HepG2 (cell line): ENCODE measurements around the gene ADGRG6. TPM values are rescaled to one million over a fixed set of nuclear protein-coding genes. Genes with fewer than 3 reads are reported as not detected.

ENCODE experiments used
- CERS6 ChIP-seq: sonication (generic); formaldehyde crosslinking; IDR thresholded peaks from 2 replicates; pipeline ENCODE4 v1.5.0; 2020; ENCODE audit warnings: missing genetic modification reagents
- CREB1 ChIP-seq, 2 experiments: fragments of 450-650 bp in 1 of 2; IDR thresholded peaks; 2 replicates each; pipeline ENCODE4 v1.6.1; 2016 to 2017; ENCODE audit warnings: control low read depth in 1 of 2, mild to moderate bottlenecking in 1 of 2, missing compliant biosample characterization in 1 of 2, missing genetic modification characterization in 1 of 2
- FOXK2 ChIP-seq: fragments of 450-650 bp; IDR thresholded peaks from 2 replicates; pipeline ENCODE4 v1.6.1; 2016
- GLI4 ChIP-seq: sonication (generic); formaldehyde crosslinking; IDR thresholded peaks from 2 replicates; pipeline ENCODE4 v1.5.1; 2020; ENCODE audit warnings: missing genetic modification reagents, mild to moderate bottlenecking, moderate library complexity, borderline replicate concordance
- HOMEZ ChIP-seq: IDR thresholded peaks from 2 replicates; pipeline ENCODE4 v1.6.1; 2016; ENCODE audit warnings: low read depth
- KDM6A ChIP-seq: IDR thresholded peaks from 2 replicates; pipeline ENCODE4 v1.6.1; 2016; ENCODE audit warnings: low read depth
- LCORL ChIP-seq, 2 experiments: fragments of 450-650 bp in 1 of 2; sonication (generic) in 1 of 2; formaldehyde crosslinking in 1 of 2; IDR thresholded peaks; 2 replicates each; pipeline versions ENCODE4 v1.5.0 to v1.6.1; 2017 to 2020; ENCODE audit warnings: antibody characterized with exemption in 1 of 2, missing genetic modification reagents in 1 of 2
- MLLT10 ChIP-seq: sonication (generic); formaldehyde crosslinking; IDR thresholded peaks from 2 replicates; pipeline ENCODE4 v1.4.0; 2020; ENCODE audit warnings: missing genetic modification reagents
- PCBP2 ChIP-seq: fragments of 200-400 bp; formaldehyde crosslinking; optimal IDR thresholded peaks from 2 replicates; pipeline ENCODE3; 2018; ENCODE audit warnings: low read length, low read depth; ENCODE audit not compliant: poor library complexity, severe bottlenecking
- SALL1 ChIP-seq: sonication (generic); formaldehyde crosslinking; IDR thresholded peaks from 2 replicates; pipeline ENCODE4 v1.8.0; 2022; ENCODE audit warnings: mild to moderate bottlenecking, missing genetic modification reagents
- TBX2 ChIP-seq: sonication (generic); formaldehyde crosslinking; IDR thresholded peaks from 2 replicates; pipeline ENCODE4 v1.5.0; 2020; ENCODE audit warnings: missing genetic modification reagents, mild to moderate bottlenecking, borderline replicate concordance
- TP53 ChIP-seq: sonication (generic); formaldehyde crosslinking; conservative IDR thresholded peaks from 2 replicates; pipeline ENCODE4 v1.4.0; 2020; ENCODE audit warnings: missing genetic modification reagents
- ZBED4 ChIP-seq: sonication (generic); formaldehyde crosslinking; IDR thresholded peaks from 2 replicates; pipeline ENCODE4 v1.4.0; 2020; ENCODE audit warnings: missing genetic modification reagents, borderline replicate concordance
- ZBTB26 ChIP-seq: IDR thresholded peaks from 2 replicates; pipeline ENCODE4 v1.6.1; 2016; ENCODE audit warnings: missing compliant biosample characterization, missing genetic modification reagents, borderline replicate concordance
- ZFP36 ChIP-seq: fragments of 150-350 bp; IDR thresholded peaks from 2 replicates; pipeline ENCODE4 v1.6.1; 2018; ENCODE audit warnings: borderline replicate concordance, low read length, low read depth; ENCODE audit not compliant: partially characterized antibody
- ZGPAT ChIP-seq: IDR thresholded peaks from 2 replicates; pipeline ENCODE4 v1.6.1; 2016; ENCODE audit warnings: mild to moderate bottlenecking
- ZNF543 ChIP-seq: sonication (generic); formaldehyde crosslinking; IDR thresholded peaks from 2 replicates; pipeline ENCODE4 v1.4.0; 2020; ENCODE audit warnings: mild to moderate bottlenecking, missing genetic modification reagents
- ZNF567 ChIP-seq: sonication (generic); formaldehyde crosslinking; IDR thresholded peaks from 2 replicates; pipeline ENCODE4 v1.8.1; 2023; ENCODE audit warnings: mild to moderate bottlenecking, missing genetic modification reagents, borderline replicate concordance
- ZNF790 ChIP-seq: sonication (generic); formaldehyde crosslinking; IDR thresholded peaks from 2 replicates; pipeline ENCODE4 v1.8.0; 2022; ENCODE audit warnings: missing genetic modification reagents, mild to moderate bottlenecking, borderline replicate concordance
- ZNF792 ChIP-seq: IDR thresholded peaks from 2 replicates; pipeline ENCODE4 v1.6.1; 2016
- polyA plus RNA-seq, 8 experiments: library from polyadenylated mRNA; depleted of rRNA in 3 of 8; stranded (reverse) in 7 of 8; unstranded in 1 of 8; fragments of >200 nt; fragmentation: Illumina TruSeq in 4 of 8; extraction: Trizol in 4 of 8; gene quantifications; 2 replicates each; pipeline versions ENCODE4 v1.2.1 to v1.2.3, GENCODE V29; 2011 to 2016; ENCODE audit warnings: low read depth in 4 of 8, missing spikeins in 1 of 8, mixed read lengths in 1 of 8; ENCODE audit not compliant: insufficient read depth in 1 of 8
- total RNA-seq, 5 experiments: library from RNA; depleted of rRNA; stranded (reverse); fragments of >200 nt; fragmentation: Illumina TruSeq; extraction: Trizol; gene quantifications; 2 replicates each; pipeline ENCODE4 v1.2.3, GENCODE V29; 2016; ENCODE audit warnings: low read depth in 1 of 5

ADGRG6 gene
- total and polyA plus RNA-seq, 2 of the 13 experiments (the other 11 are each of a cell fraction or from before 2014, with no cell fraction given): 129 to 249 TPM

- TF ChIP-seq TBX2 (CRISPR knock-in tag): peak; percentile 96
- no peak for TF ChIP-seq ZBTB26 (CRISPR knock-in tag)
- TF ChIP-seq ZFP36: peak; percentile 57
- TF ChIP-seq ZNF792 (CRISPR knock-in tag): 0 out of 2 replicates have a peak, but pooled peaks have one; percentile 53
- TF ChIP-seq MLLT10 (CRISPR knock-in tag): no peak
- no peak for TF ChIP-seq CERS6 (CRISPR knock-in tag)
- TF ChIP-seq LCORL (IDR thresholded peaks at IDR 0.05): no peak
- peak; percentile 49; the same call in 1 of the 2 replicates for TF ChIP-seq LCORL (CRISPR knock-in tag; IDR thresholded peaks at IDR 0.05)
- TF ChIP-seq ZNF790: no peak
- 0 out of 2 replicates have a peak, but pooled peaks have one; percentile 62 for TF ChIP-seq ZBED4
- TF ChIP-seq FOXK2: peak; percentile 56; the same call in 1 of the 2 replicates
- TF ChIP-seq CREB1 (IDR thresholded peaks at IDR 0.05): no peak
- peak; percentile 57 for TF ChIP-seq CREB1 (CRISPR knock-in tag; IDR thresholded peaks at IDR 0.05)
- no peak for TF ChIP-seq KDM6A (CRISPR knock-in tag)
- peak; percentile 59; the same call in 1 of the 2 replicates for TF ChIP-seq ZNF543
- no peak for TF ChIP-seq TP53
- peak; percentile 80; the same call in 1 of the 2 replicates for TF ChIP-seq SALL1 (CRISPR knock-in tag)
- no peak for TF ChIP-seq PCBP2
- TF ChIP-seq ZNF567: no peak
- TF ChIP-seq ZGPAT (CRISPR knock-in tag): peak; percentile 82
- no peak for TF ChIP-seq GLI4
- peak; percentile 73; the same call in 1 of the 2 replicates for TF ChIP-seq HOMEZ (CRISPR knock-in tag)
Observed at GRCh38 chr6:142307963-142308748, 6.3 kb downstream of the ADGRG6 start (continued).
